GM12878 (cell line): Measurements from ENCODE around the gene NUDT3. TPM values are rescaled to one million over a fixed set of nuclear protein-coding genes. Genes with fewer than 3 reads are reported as not detected.

ENCODE experiments used
- ATAC-seq: fragments of 200-7000 bp; cut with Tn5 transposase; 3 replicates; pipeline ENCODE4 v1.9.1; 2020; ENCODE audit warnings: mild to moderate bottlenecking, moderate library complexity
- BruUV-seq: library from RNA; stranded (reverse); fragments of 400-500 nt; replicated peaks from 2 replicates; lab custom pipeline; 2021; lab: Mats Ljungman, UMichigan
- CTCF ChIA-PET: fragments of 300-600 bp; sonication (Branson Sonifier 250); formaldehyde crosslinking; extraction: SDS; loops from one replicate; lab custom pipeline; 2021; ENCODE audit warnings: inconsistent platforms; lab: Yijun Ruan, JAX
- POLR2A ChIA-PET: fragments of 350-600 bp; formaldehyde crosslinking; extraction: SDS; loops from one replicate; lab custom pipeline; 2021; ENCODE audit warnings: inconsistent platforms; lab: Charles Lee
- RAD21 ChIA-PET: fragments of 300-600 bp; sonication (Branson Sonifier 250); formaldehyde crosslinking; loops from one replicate; lab custom pipeline; 2023; ENCODE audit warnings: antibody characterized with exemption; ENCODE audit not compliant: unreplicated experiment; lab: Charles Lee
- SMC1A ChIA-PET: fragments of 300-600 bp; sonication (Branson Sonifier 250); formaldehyde crosslinking; loops from one replicate; lab custom pipeline; 2023; ENCODE audit not compliant: unreplicated experiment, uncharacterized antibody; lab: Charles Lee
- DNase-seq: peaks from one replicate; pipeline ENCODE4 v3.0.0-alpha.2; 2011; ENCODE audit warnings: low read depth, low spot score
- FAIRE-seq: peaks from 3 replicates; lab custom pipeline; 2011; peaks lifted over from hg19 to GRCh38; lab: Jason Lieb, UNC
- H2AFZ ChIP-seq: 2 replicates; pipeline ENCODE4 v1.6.0; 2011; ENCODE audit warnings: low read depth, low read length, control low read depth; ENCODE audit not compliant: control insufficient read depth
- H3K27ac ChIP-seq: 2 replicates; pipeline ENCODE4 v1.5.1; 2011; ENCODE audit warnings: control low read depth; ENCODE audit not compliant: control insufficient read depth, insufficient read depth
- H3K27me3 ChIP-seq, 2 experiments: replicated peaks in 1 of 2; 2 replicates each; pipeline versions ENCODE4 v1.6.0 to v1.6.1; 2011; ENCODE audit warnings: low read length in 1 of 2; ENCODE audit not compliant: control insufficient read depth in 2 of 2, insufficient read depth in 2 of 2
- H3K36me3 ChIP-seq, 2 experiments: 2 replicates each; pipeline ENCODE4 v1.5.1; 2011; ENCODE audit warnings: low read length in 1 of 2; ENCODE audit not compliant: control insufficient read depth in 2 of 2, insufficient read depth in 2 of 2
- H3K4me1 ChIP-seq: 2 replicates; pipeline ENCODE4 v1.6.1; 2011; ENCODE audit warnings: mild to moderate bottlenecking, low read length, moderate library complexity, mixed read lengths; ENCODE audit not compliant: control insufficient read depth, insufficient read depth
- H3K4me2 ChIP-seq: 2 replicates; pipeline ENCODE4 v1.6.0; 2011; ENCODE audit warnings: control low read depth; ENCODE audit not compliant: control insufficient read depth, insufficient read depth
- H3K4me3 ChIP-seq: fragments of 200-600 bp; sonication (generic); 2 replicates; pipeline ENCODE4 v1.5.1; 2016
- H3K79me2 ChIP-seq: 2 replicates; pipeline ENCODE4 v1.6.0; 2011; ENCODE audit warnings: low read length; ENCODE audit not compliant: control insufficient read depth, insufficient read depth
- H3K9ac ChIP-seq: 2 replicates; pipeline ENCODE4 v1.8.0; 2011; ENCODE audit warnings: low read length, control low read depth, mixed read lengths; ENCODE audit not compliant: control insufficient read depth, insufficient read depth
- H3K9me3 ChIP-seq: replicated peaks from 3 replicates; pipeline ENCODE4 v1.5.1; 2011; ENCODE audit warnings: mild to moderate bottlenecking, low read length; ENCODE audit not compliant: control insufficient read depth, insufficient read depth
- H4K20me1 ChIP-seq: 2 replicates; pipeline ENCODE4 v1.6.0; 2011; ENCODE audit not compliant: control insufficient read depth, insufficient read depth
- ASH2L ChIP-seq: fragments of 300-600, 200-600 bp; sonication (generic); IDR thresholded peaks from 2 replicates; pipeline ENCODE4 v1.6.1; 2017; ENCODE audit warnings: low read depth, mild to moderate bottlenecking, borderline replicate concordance
- DPF2 ChIP-seq: fragments of 450-650 bp; IDR thresholded peaks from 2 replicates; pipeline ENCODE4 v1.6.1; 2017; ENCODE audit warnings: mild to moderate bottlenecking
- POLR2AphosphoS5 ChIP-seq: IDR thresholded peaks from 2 replicates; pipeline ENCODE4 v1.6.1; 2011; ENCODE audit warnings: mild to moderate bottlenecking, low read length, inconsistent platforms
- WGBS: methylation state at CpG from one replicate; pipeline ENCODE4 v1.1.6; 2016; ENCODE audit warnings: low lambda C conversion rate; ENCODE audit not compliant: insufficient replicate concordance, insufficient coverage; ENCODE audit errors: missing lambda C conversion rate; 5-methylcytosine and 5-hydroxymethylcytosine counted together
- in situ Hi-C: fragments of 300-500 bp; cut with MboI; formaldehyde crosslinking; loops from 9 replicates; pipeline ENCODE4 v1.14.3; 2018; ENCODE audit warnings: mixed read lengths
- intact Hi-C: fragments of 100-400 bp; cut with micrococcal nuclease; formaldehyde crosslinking; loops from one replicate; pipeline ENCODE4 v1.14.2; 2022; ENCODE audit not compliant: unreplicated experiment
- polyA plus RNA-seq, 11 experiments: library from polyadenylated mRNA; depleted of rRNA in 4 of 11; unstranded in 6 of 11; stranded (reverse) in 5 of 11; fragments of >200 nt; fragmentation: Nextera tagmentation in 4 of 11; fragmentation: Illumina TruSeq in 1 of 11; extraction: Ambion mirVana in 4 of 11; extraction: Trizol in 1 of 11; gene quantifications; 1 replicate in 1 of 11; 2 replicates in 10 of 11; pipeline versions ENCODE4 v1.2.1 to v1.2.3, GENCODE V29; 2011 to 2016; ENCODE audit warnings: inconsistent platforms in 2 of 11, missing spikeins in 2 of 11, low read depth in 1 of 11
- total RNA-seq, 4 experiments: library from RNA; depleted of rRNA in 3 of 4; stranded (reverse); fragments of >200 nt in 3 of 4; fragmentation: Illumina TruSeq in 1 of 4; extraction: Trizol in 1 of 4; gene quantifications; 2 replicates each; pipeline versions ENCODE4 v1.2.1 to v1.2.3, GENCODE V29; 2013 to 2021
- TF ChIP-seq, protein P1 (sequence below): IDR thresholded peaks from 2 replicates; pipeline ENCODE4 v1.6.1; 2012; ENCODE audit warnings: improper control_type of control experiment, low read depth, low read length; ENCODE audit not compliant: insufficient replicate concordance
- TF ChIP-seq, protein P2 (sequence below): IDR thresholded peaks from 2 replicates; pipeline ENCODE4 v1.6.1; 2011; ENCODE audit warnings: mild to moderate bottlenecking, low read depth, low read length, moderate library complexity; ENCODE audit not compliant: insufficient replicate concordance
- TF ChIP-seq, protein P3 (sequence below): IDR thresholded peaks from 2 replicates; pipeline ENCODE4 v1.6.1; 2011; ENCODE audit warnings: borderline replicate concordance, low read depth, mild to moderate bottlenecking, moderate library complexity, low read length; ENCODE audit not compliant: insufficient read depth, poor library complexity, severe bottlenecking

Gene NUDT3
- total and polyA plus RNA-seq, 10 of the 15 experiments (the other 5 are each of a cell fraction or from before 2014, with no cell fraction given) = 2.4 to 32.3 (median 25.5) TPM

DNA sequence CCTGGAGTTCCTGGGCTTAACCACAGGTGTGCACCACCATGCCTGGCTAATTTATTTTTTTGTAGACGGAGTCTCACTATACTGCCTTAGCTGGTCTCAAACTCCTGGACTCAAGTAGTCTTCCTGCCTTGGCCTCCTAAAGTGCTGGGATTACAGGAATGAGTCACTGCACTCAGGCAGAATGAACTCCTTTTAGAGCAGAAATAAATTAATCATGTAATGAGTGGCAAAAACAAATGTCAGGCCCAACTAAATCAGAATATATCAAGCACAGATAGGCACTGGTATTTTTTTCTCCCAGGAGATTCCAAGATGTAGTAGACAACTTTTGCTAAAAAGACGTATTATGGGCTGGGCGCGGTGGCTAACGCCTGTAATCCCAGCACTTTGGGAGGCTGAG lies 30.8 kb upstream of the NUDT3 start (continued):
- TF ChIP-seq, protein P1, sequence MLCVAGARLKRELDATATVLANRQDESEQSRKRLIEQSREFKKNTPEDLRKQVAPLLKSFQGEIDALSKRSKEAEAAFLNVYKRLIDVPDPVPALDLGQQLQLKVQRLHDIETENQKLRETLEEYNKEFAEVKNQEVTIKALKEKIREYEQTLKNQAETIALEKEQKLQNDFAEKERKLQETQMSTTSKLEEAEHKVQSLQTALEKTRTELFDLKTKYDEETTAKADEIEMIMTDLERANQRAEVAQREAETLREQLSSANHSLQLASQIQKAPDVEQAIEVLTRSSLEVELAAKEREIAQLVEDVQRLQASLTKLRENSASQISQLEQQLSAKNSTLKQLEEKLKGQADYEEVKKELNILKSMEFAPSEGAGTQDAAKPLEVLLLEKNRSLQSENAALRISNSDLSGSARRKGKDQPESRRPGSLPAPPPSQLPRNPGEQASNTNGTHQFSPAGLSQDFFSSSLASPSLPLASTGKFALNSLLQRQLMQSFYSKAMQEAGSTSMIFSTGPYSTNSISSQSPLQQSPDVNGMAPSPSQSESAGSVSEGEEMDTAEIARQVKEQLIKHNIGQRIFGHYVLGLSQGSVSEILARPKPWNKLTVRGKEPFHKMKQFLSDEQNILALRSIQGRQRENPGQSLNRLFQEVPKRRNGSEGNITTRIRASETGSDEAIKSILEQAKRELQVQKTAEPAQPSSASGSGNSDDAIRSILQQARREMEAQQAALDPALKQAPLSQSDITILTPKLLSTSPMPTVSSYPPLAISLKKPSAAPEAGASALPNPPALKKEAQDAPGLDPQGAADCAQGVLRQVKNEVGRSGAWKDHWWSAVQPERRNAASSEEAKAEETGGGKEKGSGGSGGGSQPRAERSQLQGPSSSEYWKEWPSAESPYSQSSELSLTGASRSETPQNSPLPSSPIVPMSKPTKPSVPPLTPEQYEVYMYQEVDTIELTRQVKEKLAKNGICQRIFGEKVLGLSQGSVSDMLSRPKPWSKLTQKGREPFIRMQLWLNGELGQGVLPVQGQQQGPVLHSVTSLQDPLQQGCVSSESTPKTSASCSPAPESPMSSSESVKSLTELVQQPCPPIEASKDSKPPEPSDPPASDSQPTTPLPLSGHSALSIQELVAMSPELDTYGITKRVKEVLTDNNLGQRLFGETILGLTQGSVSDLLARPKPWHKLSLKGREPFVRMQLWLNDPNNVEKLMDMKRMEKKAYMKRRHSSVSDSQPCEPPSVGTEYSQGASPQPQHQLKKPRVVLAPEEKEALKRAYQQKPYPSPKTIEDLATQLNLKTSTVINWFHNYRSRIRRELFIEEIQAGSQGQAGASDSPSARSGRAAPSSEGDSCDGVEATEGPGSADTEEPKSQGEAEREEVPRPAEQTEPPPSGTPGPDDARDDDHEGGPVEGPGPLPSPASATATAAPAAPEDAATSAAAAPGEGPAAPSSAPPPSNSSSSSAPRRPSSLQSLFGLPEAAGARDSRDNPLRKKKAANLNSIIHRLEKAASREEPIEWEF = no peak
- TF ChIP-seq, all 136 proteins: peak for 0

DNA sequence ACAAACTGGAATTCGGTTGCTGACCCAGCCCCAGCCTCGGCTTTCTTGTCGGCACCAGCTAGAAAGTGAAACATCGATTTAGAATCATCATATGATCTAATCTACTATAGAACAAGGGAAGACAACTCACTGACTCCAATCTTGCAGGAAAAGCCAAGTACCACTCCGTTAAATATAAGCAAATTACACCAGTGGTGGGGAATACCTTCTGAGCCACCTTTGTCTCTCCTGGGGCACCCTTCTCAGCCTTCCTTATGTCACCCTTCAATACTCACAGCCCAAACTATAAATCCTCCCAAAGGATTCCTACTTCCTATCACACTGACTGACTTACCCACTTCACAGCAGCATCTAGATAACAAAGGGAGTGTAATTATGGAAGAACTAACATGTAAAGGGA lies 25.9 kb upstream of the NUDT3 start:
- Histone ChIP-seq H3K36me3 (peaks cover 13 to 40% of the 10 kb centered on the region in 2 experiments), H3K4me1 (no peaks in the 10 kb centered on the region; the same call in 1 of the 2 replicates), H3K9me3 (no peaks in the 10 kb centered on the region), H3K27ac (no peak overlapping the region), H2AFZ (no peak overlapping the region), H3K4me2 (no peak overlapping the region), H3K79me2 (peaks cover 21% of the 10 kb centered on the region), H3K4me3 (no peak overlapping the region), H3K27me3 (no peaks in the 10 kb centered on the region), H4K20me1 (no peaks in the 10 kb centered on the region; the same call in 1 of the 2 replicates), H3K9ac (no peak overlapping the region)
- DNase-seq (no peak), ATAC-seq (no peak), FAIRE-seq (no peak)
- no TSS peak for BruUV-seq
- 59% methylated on average over 5 of the region's 5 CpGs for whole genome bisulfite sequencing
- ChIA-PET CTCF (interaction anchor here (1.2 kb wide), 1 partner anchor 169 kb away, joined by 3 read pairs; the partner anchor contains the start of gene SMIM29), POLR2A (interaction anchor here (0.6 kb wide), 1 partner anchor 136 kb away, joined by 7 read pairs; no protein-coding TSS in a partner anchor), RAD21 (no interaction called here), SMC1A (interaction anchor here (0.6 to 4.0 kb wide), 2 partner anchors 169 to 178 kb away, joined by 3 to 14 read pairs; partner anchors contain the start of gene SMIM29)
- TF ChIP-seq POLR2AphosphoS5 (0 out of 2 replicates have a peak, but pooled peaks have one; percentile 20), DPF2 (no peak), ASH2L (no peak)
- TF ChIP-seq, protein P2, sequence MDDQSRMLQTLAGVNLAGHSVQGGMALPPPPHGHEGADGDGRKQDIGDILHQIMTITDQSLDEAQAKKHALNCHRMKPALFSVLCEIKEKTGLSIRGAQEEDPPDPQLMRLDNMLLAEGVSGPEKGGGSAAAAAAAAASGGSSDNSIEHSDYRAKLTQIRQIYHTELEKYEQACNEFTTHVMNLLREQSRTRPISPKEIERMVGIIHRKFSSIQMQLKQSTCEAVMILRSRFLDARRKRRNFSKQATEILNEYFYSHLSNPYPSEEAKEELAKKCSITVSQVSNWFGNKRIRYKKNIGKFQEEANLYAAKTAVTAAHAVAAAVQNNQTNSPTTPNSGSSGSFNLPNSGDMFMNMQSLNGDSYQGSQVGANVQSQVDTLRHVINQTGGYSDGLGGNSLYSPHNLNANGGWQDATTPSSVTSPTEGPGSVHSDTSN = no peak
- TF ChIP-seq, protein P3, sequence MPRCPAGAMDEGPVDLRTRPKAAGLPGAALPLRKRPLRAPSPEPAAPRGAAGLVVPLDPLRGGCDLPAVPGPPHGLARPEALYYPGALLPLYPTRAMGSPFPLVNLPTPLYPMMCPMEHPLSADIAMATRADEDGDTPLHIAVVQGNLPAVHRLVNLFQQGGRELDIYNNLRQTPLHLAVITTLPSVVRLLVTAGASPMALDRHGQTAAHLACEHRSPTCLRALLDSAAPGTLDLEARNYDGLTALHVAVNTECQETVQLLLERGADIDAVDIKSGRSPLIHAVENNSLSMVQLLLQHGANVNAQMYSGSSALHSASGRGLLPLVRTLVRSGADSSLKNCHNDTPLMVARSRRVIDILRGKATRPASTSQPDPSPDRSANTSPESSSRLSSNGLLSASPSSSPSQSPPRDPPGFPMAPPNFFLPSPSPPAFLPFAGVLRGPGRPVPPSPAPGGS = no peak
- intact Hi-C loops = no loop called here
- in situ Hi-C loops = loop anchor here (5.0 kb wide), 1 partner anchor 176 kb away; no protein-coding TSS in a partner anchor
